Measurements from ENCODE around the gene HTATIP2. TPM values are rescaled to one million over a fixed set of nuclear protein-coding genes. Genes with fewer than 3 reads are reported as not detected.

The HTATIP2 gene
- total and polyA plus RNA-seq, 2 donors (not counting 3 experiments of a cell fraction or from before 2014, with no cell fraction given): 37.2 to 57.6 TPM

GRCh38 chr11:20368438-20368837 lies 4.9 kb downstream of the HTATIP2 start:
- dilution Hi-C loops (cut with MboI; ENCODE audit: extremely low pct_ligation_motif_present, low sequenced_read_pairs): no loop called here
- POLR2A ChIA-PET: no interaction called here

GRCh38 chr11:20369826-20370225 lies 6.3 kb downstream of the HTATIP2 start:
- Histone ChIP-seq H3K9me3 (replicated peaks; ENCODE audit: control insufficient read depth, insufficient read depth, low read length) (no peaks in the 10 kb centered on the region), H3K9me1 (replicated peaks; ENCODE audit: control insufficient read depth, extremely low read depth, insufficient read depth, low read length) (no peaks in the 10 kb centered on the region), H3K9ac (replicated peaks; ENCODE audit: extremely low read depth, insufficient read depth, low read length) (no peak overlapping the region), H3K27ac (ENCODE audit: insufficient read depth, low read depth, low read length) (no peak overlapping the region), H2AFZ (ENCODE audit: low read depth, low read length) (no peak overlapping the region), H4K20me1 (replicated peaks; ENCODE audit: control insufficient read depth, extremely low read depth, insufficient read depth, low read length) (no peaks in the 10 kb centered on the region), H3K27me3 (ENCODE audit: control insufficient read depth in 2 of 2, insufficient read depth in 2 of 2, low read length in 2 of 2) (no peaks in the 10 kb centered on the region), H3K36me3 (ENCODE audit: control insufficient read depth in 2 of 2, extremely low read depth in 1 of 2, insufficient read depth in 2 of 2, low read length in 2 of 2) (peaks cover 1 to 6% of the 10 kb centered on the region in 2 experiments), H3K4me3 (replicated peaks in 1 of 3; ENCODE audit: insufficient read depth in 1 of 3, low read depth in 1 of 3, low read length in 3 of 3) (no peak overlapping the region), H3K4me1 (ENCODE audit: control insufficient read depth, extremely low read depth, insufficient read depth, low read length) (peaks cover 18% of the 10 kb centered on the region), H3K4me2 (ENCODE audit: insufficient read depth, low read length) (no peak overlapping the region), H3K79me2 (ENCODE audit: control insufficient read depth, insufficient read depth, low read length) (peaks cover 4% of the 10 kb centered on the region)
- FAIRE-seq (no peak), DNase-seq (ENCODE audit: low read depth, low spot score) (no peak)
- no TSS peak for BruUV-seq (replicated peaks)
- CTCF ChIA-PET: interaction anchor here (0.8 to 0.9 kb wide), 2 partner anchors 8 to 15 kb away, joined by 3 to 4 read pairs; no protein-coding TSS in a partner anchor
- POLR2A ChIA-PET: no interaction called here
- dilution Hi-C loops (cut with MboI; ENCODE audit: extremely low pct_ligation_motif_present, low sequenced_read_pairs): no loop called here
- no peak for TF ChIP-seq EZH2 (IDR thresholded peaks at IDR 0.05; ENCODE audit: borderline replicate concordance, low read depth, low read length, severe bottlenecking)
- no peak for TF ChIP-seq JUN (IDR thresholded peaks at IDR 0.05; ENCODE audit: borderline replicate concordance, insufficient read depth, insufficient read length, low read depth)
- TF ChIP-seq MYC (IDR thresholded peaks at IDR 0.05; ENCODE audit: low read depth, low read length): no peak
- TF ChIP-seq FOS (IDR thresholded peaks at IDR 0.05; ENCODE audit: borderline replicate concordance, insufficient read depth, low read length): no peak
- TF ChIP-seq POLR2AphosphoS5 (IDR thresholded peaks at IDR 0.05; ENCODE audit: insufficient read depth, low read depth, low read length): no peak
- TF ChIP-seq, protein P1, sequence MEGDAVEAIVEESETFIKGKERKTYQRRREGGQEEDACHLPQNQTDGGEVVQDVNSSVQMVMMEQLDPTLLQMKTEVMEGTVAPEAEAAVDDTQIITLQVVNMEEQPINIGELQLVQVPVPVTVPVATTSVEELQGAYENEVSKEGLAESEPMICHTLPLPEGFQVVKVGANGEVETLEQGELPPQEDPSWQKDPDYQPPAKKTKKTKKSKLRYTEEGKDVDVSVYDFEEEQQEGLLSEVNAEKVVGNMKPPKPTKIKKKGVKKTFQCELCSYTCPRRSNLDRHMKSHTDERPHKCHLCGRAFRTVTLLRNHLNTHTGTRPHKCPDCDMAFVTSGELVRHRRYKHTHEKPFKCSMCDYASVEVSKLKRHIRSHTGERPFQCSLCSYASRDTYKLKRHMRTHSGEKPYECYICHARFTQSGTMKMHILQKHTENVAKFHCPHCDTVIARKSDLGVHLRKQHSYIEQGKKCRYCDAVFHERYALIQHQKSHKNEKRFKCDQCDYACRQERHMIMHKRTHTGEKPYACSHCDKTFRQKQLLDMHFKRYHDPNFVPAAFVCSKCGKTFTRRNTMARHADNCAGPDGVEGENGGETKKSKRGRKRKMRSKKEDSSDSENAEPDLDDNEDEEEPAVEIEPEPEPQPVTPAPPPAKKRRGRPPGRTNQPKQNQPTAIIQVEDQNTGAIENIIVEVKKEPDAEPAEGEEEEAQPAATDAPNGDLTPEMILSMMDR (IDR thresholded peaks at IDR 0.05; ENCODE audit: extremely low read depth in 1 of 2, insufficient read depth in 1 of 2, low read depth in 1 of 2, low read length in 2 of 2): no peak
- no peak for TF ChIP-seq GATA2 (IDR thresholded peaks at IDR 0.05; ENCODE audit: insufficient read depth, insufficient read length, low read depth, low read length)
- TF ChIP-seq POLR2A (IDR thresholded peaks at IDR 0.05; ENCODE audit: low read depth, low read length): no peak
- TF ChIP-seq MAX (IDR thresholded peaks at IDR 0.05; ENCODE audit: insufficient read depth, insufficient read length): no peak
- intact Hi-C loops (cut with micrococcal nuclease): no loop called here

More at GRCh38 chr11:20368438-20368837, 4.9 kb downstream of the HTATIP2 start:
- intact Hi-C loops (cut with micrococcal nuclease): no loop called here
- no peak for DNase-seq (ENCODE audit: low read depth, low spot score)
- Histone ChIP-seq H3K27ac (ENCODE audit: insufficient read depth, low read depth, low read length) (peak overlapping the region; percentile 46), H3K79me2 (ENCODE audit: control insufficient read depth, insufficient read depth, low read length) (peaks cover 11% of the 10 kb centered on the region), H3K9me3 (replicated peaks; ENCODE audit: control insufficient read depth, insufficient read depth, low read length) (no peaks in the 10 kb centered on the region), H3K4me3 (replicated peaks in 1 of 3; ENCODE audit: insufficient read depth in 1 of 3, low read depth in 1 of 3, low read length in 3 of 3) (no peak overlapping the region), H3K4me1 (ENCODE audit: control insufficient read depth, extremely low read depth, insufficient read depth, low read length) (peaks cover 30% of the 10 kb centered on the region), H3K9ac (replicated peaks; ENCODE audit: extremely low read depth, insufficient read depth, low read length) (no peak overlapping the region), H4K20me1 (replicated peaks; ENCODE audit: control insufficient read depth, extremely low read depth, insufficient read depth, low read length) (no peaks in the 10 kb centered on the region), H2AFZ (ENCODE audit: low read depth, low read length) (no peak overlapping the region), H3K36me3 (ENCODE audit: control insufficient read depth in 2 of 2, extremely low read depth in 1 of 2, insufficient read depth in 2 of 2, low read length in 2 of 2) (peaks cover 1 to 6% of the 10 kb centered on the region in 2 experiments), H3K9me1 (replicated peaks; ENCODE audit: control insufficient read depth, extremely low read depth, insufficient read depth, low read length) (no peaks in the 10 kb centered on the region), H3K27me3 (ENCODE audit: control insufficient read depth in 2 of 2, insufficient read depth in 2 of 2, low read length in 2 of 2) (no peaks in the 10 kb centered on the region), H3K4me2 (ENCODE audit: insufficient read depth, low read length) (no peak overlapping the region)
- CTCF ChIA-PET: interaction anchor here (4.8 kb wide), 1 partner anchor 14 kb away, joined by 50 read pairs; no protein-coding TSS in a partner anchor
- FAIRE-seq: peak; percentile 12
- BruUV-seq (replicated peaks): no TSS peak
- TF ChIP-seq EZH2 (IDR thresholded peaks at IDR 0.05; ENCODE audit: borderline replicate concordance, low read depth, low read length, severe bottlenecking) (no peak), POLR2AphosphoS5 (IDR thresholded peaks at IDR 0.05; ENCODE audit: insufficient read depth, low read depth, low read length) (no peak), GATA2 (IDR thresholded peaks at IDR 0.05; ENCODE audit: insufficient read depth, insufficient read length, low read depth, low read length) (no peak), POLR2A (IDR thresholded peaks at IDR 0.05; ENCODE audit: low read depth, low read length) (no peak), FOS (IDR thresholded peaks at IDR 0.05; ENCODE audit: borderline replicate concordance, insufficient read depth, low read length) (no peak), JUN (IDR thresholded peaks at IDR 0.05; ENCODE audit: borderline replicate concordance, insufficient read depth, insufficient read length, low read depth) (no peak)
- TF ChIP-seq, protein P1 (IDR thresholded peaks at IDR 0.05; ENCODE audit: extremely low read depth in 1 of 2, insufficient read depth in 1 of 2, low read depth in 1 of 2, low read length in 2 of 2): no peak

Data from endothelial cell of umbilical vein (primary cell).